ENCODE results near the gene ZNF302.

ZNF302 gene

GRCh38 chr19:34715357-34715756, 37.9 kb downstream of the ZNF302 start:
- in situ Hi-C loops (cut with MboI; ENCODE audit: low pct_unique_long_range_greater_than_20kb, low sequenced_read_pairs, unreplicated experiment) = loop anchor here (25.0 kb wide), 1 partner anchor 228 kb away; the partner anchor contains the start of gene WTIP
- TF ChIP-seq CTCF (IDR thresholded peaks at IDR 0.05; ENCODE audit: extremely low read depth, insufficient read depth, missing control alignments) = no peak
- DNase-seq (ENCODE audit: low spot score) = no peak

GRCh38 chr19:34722353-34722752, 44.9 kb downstream of the ZNF302 start:
- no peak for DNase-seq (ENCODE audit: low spot score)
- in situ Hi-C loops (cut with MboI; ENCODE audit: low pct_unique_long_range_greater_than_20kb, low sequenced_read_pairs, unreplicated experiment) = loop anchor here (25.0 kb wide), 1 partner anchor 235 kb away; the partner anchor contains the start of gene WTIP
- no peak for TF ChIP-seq CTCF (IDR thresholded peaks at IDR 0.05; ENCODE audit: extremely low read depth, insufficient read depth, missing control alignments)

GRCh38 chr19:34725400-34725799, 47.9 kb downstream of the ZNF302 start:
- no peak for TF ChIP-seq CTCF (IDR thresholded peaks at IDR 0.05; ENCODE audit: extremely low read depth, insufficient read depth, missing control alignments)
- no peak for DNase-seq (ENCODE audit: low spot score)
- in situ Hi-C loops (cut with MboI; ENCODE audit: low pct_unique_long_range_greater_than_20kb, low sequenced_read_pairs, unreplicated experiment) = no loop called here

GRCh38 chr19:34731019-34731829, 53.7 kb downstream of the ZNF302 start:
- DNase-seq (ENCODE audit: low spot score) = no peak
- in situ Hi-C loops (cut with MboI; ENCODE audit: low pct_unique_long_range_greater_than_20kb, low sequenced_read_pairs, unreplicated experiment) = no loop called here
- no peak for TF ChIP-seq CTCF (IDR thresholded peaks at IDR 0.05; ENCODE audit: extremely low read depth, insufficient read depth, missing control alignments)

- in situ Hi-C loops (cut with MboI; ENCODE audit: low pct_unique_long_range_greater_than_20kb, low sequenced_read_pairs, unreplicated experiment) = no loop called here
- no peak for DNase-seq (ENCODE audit: low spot score)
- no peak for TF ChIP-seq CTCF (IDR thresholded peaks at IDR 0.05; ENCODE audit: extremely low read depth, insufficient read depth, missing control alignments)
Observed at GRCh38 chr19:34731964-34732363, 54.5 kb downstream of the ZNF302 start.

- no peak for TF ChIP-seq CTCF (IDR thresholded peaks at IDR 0.05; ENCODE audit: extremely low read depth, insufficient read depth, missing control alignments)
- DNase-seq (ENCODE audit: low spot score) = peak; percentile 25
- in situ Hi-C loops (cut with MboI; ENCODE audit: low pct_unique_long_range_greater_than_20kb, low sequenced_read_pairs, unreplicated experiment) = no loop called here
Observed at GRCh38 chr19:34732612-34733211, 55.2 kb downstream of the ZNF302 start.
